ENCODE results near the gene NEDD8.

NEDD8 gene

DNA sequence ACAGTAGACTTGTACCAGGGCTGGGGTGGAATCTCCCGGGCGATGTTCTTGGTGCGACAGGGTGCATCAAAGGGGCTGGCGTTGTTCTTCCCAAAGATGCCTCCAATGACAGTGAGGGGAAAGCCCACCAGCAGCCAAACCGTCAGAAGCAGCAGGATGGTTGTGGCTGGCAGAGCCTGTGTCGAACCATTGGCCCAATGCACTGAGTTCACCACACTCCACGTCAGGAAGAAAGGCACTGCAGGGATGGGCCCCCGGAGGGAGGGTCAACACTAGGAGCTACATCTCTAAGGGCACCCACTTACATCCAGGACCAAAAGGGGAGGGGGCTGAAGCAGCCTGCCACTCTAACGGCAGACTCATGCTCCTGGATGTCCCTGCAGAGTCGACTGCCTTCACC, 41.8 kb downstream of the NEDD8 start:
- H3K4me3 ChIP-seq (ENCODE audit: low read length in 2 of 2): no peak overlapping the region
- no peak overlapping the region for H2BK12ac ChIP-seq (ENCODE audit: low read length)
- no peak overlapping the region for H3K4me2 ChIP-seq (ENCODE audit: insufficient read depth, low read length, poor library complexity, severe bottlenecking)
- no peak overlapping the region for H3K23ac ChIP-seq (ENCODE audit: low read depth, low read length, poor library complexity)
- no peak overlapping the region for H2BK5ac ChIP-seq (ENCODE audit: low read length)
- no peaks in the 10 kb centered on the region for H3K9me3 ChIP-seq (replicated peaks in 1 of 2; ENCODE audit: control insufficient read depth in 2 of 2, insufficient read depth in 1 of 2, low read depth in 1 of 2, low read length in 2 of 2)
- H2AFZ ChIP-seq (ENCODE audit: low read length): no peak overlapping the region
- no peak overlapping the region for H3K9ac ChIP-seq (ENCODE audit: low read depth, low read length, poor library complexity)
- no peak overlapping the region for H3K18ac ChIP-seq (ENCODE audit: low read length)
- H3K36me3 ChIP-seq (replicated peaks in 1 of 2; ENCODE audit: control insufficient read depth in 2 of 2, insufficient read depth in 2 of 2, low read length in 2 of 2): peaks cover 39 to 66% of the 10 kb centered on the region in 2 donors
- H2AK5ac ChIP-seq (ENCODE audit: low read depth, low read length): no peak overlapping the region
- no peaks in the 10 kb centered on the region for H3K27me3 ChIP-seq (ENCODE audit: control insufficient read depth in 3 of 3, insufficient read depth in 3 of 3, low read depth in 1 of 3, low read length in 3 of 3)
- no peak overlapping the region for H4K8ac ChIP-seq (ENCODE audit: low read depth, low read length)
- H3K27ac ChIP-seq (replicated peaks; ENCODE audit: low read length): no peak overlapping the region
- H4K91ac ChIP-seq (ENCODE audit: low read depth, low read length, poor library complexity): no peak overlapping the region
- no CpG with 5 or more reads among the region's 10 CpGs for WGBS, 2 donors (ENCODE audit: extremely low coverage in 2 of 2, insufficient read length in 2 of 2, insufficient replicate concordance in 1 of 2)
- DNase-seq (ENCODE audit: low spot score): no peak
- H2BK15ac ChIP-seq (ENCODE audit: low read length): no peak overlapping the region
- H3K79me1 ChIP-seq (ENCODE audit: low read depth, low read length): peaks cover 9% of the 10 kb centered on the region
- H3K4me1 ChIP-seq (ENCODE audit: control insufficient read depth in 2 of 2, insufficient read depth in 1 of 2, low read depth in 1 of 2, low read length in 2 of 2): peaks cover 7 to 9% of the 10 kb centered on the region in 2 donors
- H3K4ac ChIP-seq (ENCODE audit: low read length): no peak overlapping the region
- no peak overlapping the region for H2BK120ac ChIP-seq (ENCODE audit: low read depth, low read length)
- no peak overlapping the region for H3K14ac ChIP-seq (ENCODE audit: low read length)

DNA sequence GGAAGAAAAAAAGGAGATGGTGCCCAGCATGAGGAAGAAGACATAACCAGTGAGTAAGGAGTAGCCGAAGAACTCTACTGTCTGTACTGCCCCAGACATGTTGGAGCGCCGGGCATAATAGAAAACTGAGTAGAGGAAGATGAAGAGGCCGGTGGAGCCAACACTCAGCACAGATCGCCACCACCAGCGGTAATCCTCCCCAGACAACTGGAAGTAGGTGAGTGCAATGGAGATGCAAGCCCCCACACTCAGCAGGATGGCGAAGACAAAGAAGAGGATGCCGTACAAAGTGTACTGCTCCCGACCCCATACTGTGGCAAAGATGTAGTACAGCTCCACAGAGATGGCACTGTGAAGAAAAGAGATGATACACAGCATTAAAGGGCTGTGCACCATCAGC, 42.7 kb downstream of the NEDD8 start:
- Histone ChIP-seq H3K4ac (ENCODE audit: low read length) (no peak overlapping the region), H3K36me3 (replicated peaks in 1 of 2; ENCODE audit: control insufficient read depth in 2 of 2, insufficient read depth in 2 of 2, low read length in 2 of 2) (peaks cover 48 to 72% of the 10 kb centered on the region in 2 donors), H3K9me3 (replicated peaks in 1 of 2; ENCODE audit: control insufficient read depth in 2 of 2, insufficient read depth in 1 of 2, low read depth in 1 of 2, low read length in 2 of 2) (no peaks in the 10 kb centered on the region), H4K91ac (ENCODE audit: low read depth, low read length, poor library complexity) (no peak overlapping the region), H3K18ac (ENCODE audit: low read length) (no peak overlapping the region), H3K23ac (ENCODE audit: low read depth, low read length, poor library complexity) (no peak overlapping the region), H3K27me3 (ENCODE audit: control insufficient read depth in 3 of 3, insufficient read depth in 3 of 3, low read depth in 1 of 3, low read length in 3 of 3) (no peaks in the 10 kb centered on the region), H2BK120ac (ENCODE audit: low read depth, low read length) (no peak overlapping the region), H3K14ac (ENCODE audit: low read length) (no peak overlapping the region), H3K9ac (ENCODE audit: low read depth, low read length, poor library complexity) (no peak overlapping the region), H3K4me3 (ENCODE audit: low read length in 2 of 2) (no peak overlapping the region), H2AK5ac (ENCODE audit: low read depth, low read length) (no peak overlapping the region), H2BK15ac (ENCODE audit: low read length) (no peak overlapping the region), H3K27ac (replicated peaks; ENCODE audit: low read length) (no peak overlapping the region), H2AFZ (ENCODE audit: low read length) (peak overlapping the region; percentile 45), H3K4me2 (ENCODE audit: insufficient read depth, low read length, poor library complexity, severe bottlenecking) (no peak overlapping the region), H3K79me1 (ENCODE audit: low read depth, low read length) (peaks cover 9% of the 10 kb centered on the region), H2BK5ac (ENCODE audit: low read length) (no peak overlapping the region), H3K4me1 (ENCODE audit: control insufficient read depth in 2 of 2, insufficient read depth in 1 of 2, low read depth in 1 of 2, low read length in 2 of 2) (peaks cover 5 to 7% of the 10 kb centered on the region in 2 donors), H4K8ac (ENCODE audit: low read depth, low read length) (no peak overlapping the region), H2BK12ac (ENCODE audit: low read length) (no peak overlapping the region)
- DNase-seq (ENCODE audit: low spot score): no peak
- no CpG with 5 or more reads among the region's 9 CpGs for WGBS, 2 donors (ENCODE audit: extremely low coverage in 2 of 2, insufficient read length in 2 of 2, insufficient replicate concordance in 1 of 2)

DNA sequence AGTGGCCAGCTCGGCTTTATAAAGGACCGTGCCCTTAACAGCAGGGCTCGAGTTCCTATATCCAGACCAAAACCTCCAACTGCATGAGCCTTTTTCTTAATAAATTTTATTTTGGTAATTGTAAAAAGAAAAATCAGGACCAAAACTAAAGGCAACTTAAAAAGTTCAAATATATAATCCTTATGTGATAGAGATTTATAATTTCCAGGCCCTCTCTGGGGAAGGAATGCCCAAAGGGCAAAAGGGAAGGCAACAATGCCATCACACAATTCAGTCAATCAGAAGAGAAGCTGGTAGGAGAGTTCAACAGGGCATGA, 43.1 kb downstream of the NEDD8 start:
- no CpG with 5 or more reads among the region's 3 CpGs for WGBS, 2 donors (ENCODE audit: extremely low coverage in 2 of 2, insufficient read length in 2 of 2, insufficient replicate concordance in 1 of 2)
- Histone ChIP-seq H2BK12ac (ENCODE audit: low read length) (no peak overlapping the region), H4K8ac (ENCODE audit: low read depth, low read length) (no peak overlapping the region), H3K18ac (ENCODE audit: low read length) (no peak overlapping the region), H3K27me3 (ENCODE audit: control insufficient read depth in 3 of 3, insufficient read depth in 3 of 3, low read depth in 1 of 3, low read length in 3 of 3) (no peaks in the 10 kb centered on the region), H4K91ac (ENCODE audit: low read depth, low read length, poor library complexity) (no peak overlapping the region), H3K27ac (replicated peaks; ENCODE audit: low read length) (no peak overlapping the region), H3K4me2 (ENCODE audit: insufficient read depth, low read length, poor library complexity, severe bottlenecking) (no peak overlapping the region), H3K4me3 (ENCODE audit: low read length in 2 of 2) (peak overlapping the region in 1 of 2 donors; percentile 79), H3K9ac (ENCODE audit: low read depth, low read length, poor library complexity) (no peak overlapping the region), H3K9me3 (replicated peaks in 1 of 2; ENCODE audit: control insufficient read depth in 2 of 2, insufficient read depth in 1 of 2, low read depth in 1 of 2, low read length in 2 of 2) (no peaks in the 10 kb centered on the region), H2AFZ (ENCODE audit: low read length) (peak overlapping the region; percentile 45), H3K4me1 (ENCODE audit: control insufficient read depth in 2 of 2, insufficient read depth in 1 of 2, low read depth in 1 of 2, low read length in 2 of 2) (peaks cover 4 to 7% of the 10 kb centered on the region in 2 donors), H3K4ac (ENCODE audit: low read length) (no peak overlapping the region), H3K23ac (ENCODE audit: low read depth, low read length, poor library complexity) (no peak overlapping the region), H2AK5ac (ENCODE audit: low read depth, low read length) (no peak overlapping the region), H3K36me3 (replicated peaks in 1 of 2; ENCODE audit: control insufficient read depth in 2 of 2, insufficient read depth in 2 of 2, low read length in 2 of 2) (peaks cover 47 to 72% of the 10 kb centered on the region in 2 donors), H2BK15ac (ENCODE audit: low read length) (no peak overlapping the region), H3K79me1 (ENCODE audit: low read depth, low read length) (peaks cover 9% of the 10 kb centered on the region), H2BK5ac (ENCODE audit: low read length) (no peak overlapping the region), H2BK120ac (ENCODE audit: low read depth, low read length) (no peak overlapping the region), H3K14ac (ENCODE audit: low read length) (no peak overlapping the region)
- no peak for DNase-seq (ENCODE audit: low spot score)

DNA sequence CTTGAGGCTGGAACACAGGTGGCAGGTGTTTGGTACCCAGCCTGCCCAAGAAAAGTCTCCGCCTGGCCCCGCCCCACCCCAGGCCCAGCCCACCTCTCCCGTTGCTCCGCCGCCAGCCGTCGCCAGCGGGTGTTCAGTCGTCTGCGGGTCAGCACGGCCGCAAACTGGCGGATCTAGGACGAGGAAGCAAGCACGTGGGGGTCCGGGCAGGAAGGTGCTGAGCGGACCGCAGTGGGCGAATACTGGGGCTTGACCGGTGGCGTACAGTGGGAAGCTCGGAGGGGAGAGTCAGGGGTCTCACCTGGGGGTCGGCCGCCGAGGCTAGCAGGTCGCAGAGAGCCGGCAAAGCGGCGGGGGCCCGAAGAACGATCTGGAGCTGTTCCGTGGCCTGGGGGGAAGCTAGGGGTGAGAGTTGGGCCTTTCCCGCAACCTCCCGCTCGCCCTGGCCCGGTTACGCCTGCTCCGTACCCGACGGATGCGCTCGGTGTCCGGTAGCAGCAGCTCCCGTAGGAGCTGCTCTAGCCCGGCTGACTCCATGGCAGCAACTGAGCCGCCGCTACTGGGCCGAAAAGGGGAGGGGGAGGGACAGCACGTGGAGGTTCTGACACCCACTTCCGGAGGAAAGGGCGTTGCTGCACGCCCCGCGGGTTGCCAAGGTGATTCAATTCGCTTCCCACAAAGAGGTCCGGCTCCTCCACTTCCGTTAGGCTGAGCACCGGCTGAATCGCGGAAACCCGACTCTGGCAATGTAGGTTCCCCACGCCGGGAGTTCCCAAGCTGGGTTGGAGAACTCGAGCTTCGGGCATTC, 43.7 kb downstream of the NEDD8 start, which contains the start of gene IPO4:
IPO4 (minus strand) TSS at position 566 of the 808 bp plus-strand sequence; CDS start at position 537, 29 bp downstream.
- peak; percentile 93 for DNase-seq (ENCODE audit: low spot score)
- Histone ChIP-seq H3K4me3 (ENCODE audit: low read length in 2 of 2) (peak within 1 kb of the TSS; percentile 79 to 94), H2BK15ac (ENCODE audit: low read length) (no peak within 1 kb of the TSS), H3K23ac (ENCODE audit: low read depth, low read length, poor library complexity) (peak within 1 kb of the TSS; percentile 70), H3K27me3 (ENCODE audit: control insufficient read depth in 3 of 3, insufficient read depth in 3 of 3, low read depth in 1 of 3, low read length in 3 of 3) (no peaks in the 10 kb centered on the region), H3K27ac (replicated peaks; ENCODE audit: low read length) (peak within 1 kb of the TSS; percentile 50), H2BK120ac (ENCODE audit: low read depth, low read length) (no peak within 1 kb of the TSS), H4K8ac (ENCODE audit: low read depth, low read length) (no peak within 1 kb of the TSS), H3K18ac (ENCODE audit: low read length) (peak within 1 kb of the TSS; percentile 88), H3K4me2 (ENCODE audit: insufficient read depth, low read length, poor library complexity, severe bottlenecking) (peak within 1 kb of the TSS; percentile 92), H3K4me1 (ENCODE audit: control insufficient read depth in 2 of 2, insufficient read depth in 1 of 2, low read depth in 1 of 2, low read length in 2 of 2) (peaks cover 4 to 7% of the 10 kb centered on the region in 2 donors), H3K4ac (ENCODE audit: low read length) (no peak within 1 kb of the TSS), H3K9me3 (replicated peaks in 1 of 2; ENCODE audit: control insufficient read depth in 2 of 2, insufficient read depth in 1 of 2, low read depth in 1 of 2, low read length in 2 of 2) (no peaks in the 10 kb centered on the region), H3K14ac (ENCODE audit: low read length) (no peak within 1 kb of the TSS), H4K91ac (ENCODE audit: low read depth, low read length, poor library complexity) (no peak within 1 kb of the TSS), H2BK5ac (ENCODE audit: low read length) (peak within 1 kb of the TSS; percentile 26), H2AFZ (ENCODE audit: low read length) (peak within 1 kb of the TSS; percentile 86), H3K9ac (ENCODE audit: low read depth, low read length, poor library complexity) (peak within 1 kb of the TSS; percentile 90), H3K36me3 (replicated peaks in 1 of 2; ENCODE audit: control insufficient read depth in 2 of 2, insufficient read depth in 2 of 2, low read length in 2 of 2) (peaks cover 49 to 74% of the 10 kb centered on the region in 2 donors), H2BK12ac (ENCODE audit: low read length) (no peak within 1 kb of the TSS), H2AK5ac (ENCODE audit: low read depth, low read length) (peak within 1 kb of the TSS; percentile 38), H3K79me1 (ENCODE audit: low read depth, low read length) (peaks cover 9% of the 10 kb centered on the region)
- no CpG with 5 or more reads among the region's 65 CpGs for WGBS, 2 donors (ENCODE audit: extremely low coverage in 2 of 2, insufficient read length in 2 of 2, insufficient replicate concordance in 1 of 2)
